GM12892 (cell line): Measurements from ENCODE around the gene HES6.

Experiments
- DNase-seq: peaks from one replicate; pipeline ENCODE4 v3.0.0; 2011; ENCODE audit not compliant: insufficient read length
- FAIRE-seq: peaks from 2 replicates; lab custom pipeline; 2011; peaks lifted over from hg19 to GRCh38; lab: Jason Lieb, UNC
- POLR2A ChIP-seq: IDR thresholded peaks from 2 replicates; pipeline ENCODE4 v1.6.1; 2011; ENCODE audit warnings: low read depth, low read length, control low read depth
- POLR2AphosphoS5 ChIP-seq: IDR thresholded peaks from 2 replicates; pipeline ENCODE4 v1.6.1; 2011; ENCODE audit warnings: low read depth, low read length, control low read depth
- TAF1 ChIP-seq: IDR thresholded peaks from 2 replicates; pipeline ENCODE4 v1.6.1; 2011; ENCODE audit warnings: low read depth, mild to moderate bottlenecking, control low read depth, low read length, borderline replicate concordance

HES6 gene

GRCh38 chr2:238225911-238226697, 13.7 kb downstream of the HES6 start:
- DNase-seq (no peak), FAIRE-seq (no peak)
- TF ChIP-seq POLR2AphosphoS5 (no peak), TAF1 (no peak), POLR2A (no peak)

GRCh38 chr2:238225121-238225520, 14.7 kb downstream of the HES6 start:
- TF ChIP-seq POLR2AphosphoS5 (no peak), TAF1 (no peak), POLR2A (no peak)
- DNase-seq = no peak
- FAIRE-seq = no peak

- DNase-seq (no peak), FAIRE-seq (no peak)
- TF ChIP-seq POLR2A (no peak), TAF1 (no peak), POLR2AphosphoS5 (no peak)
These were observed 15.3 kb downstream of the HES6 start for GRCh38 chr2:238224356-238225035.

- TF ChIP-seq TAF1 (no peak), POLR2AphosphoS5 (no peak), POLR2A (no peak)
- no peak for FAIRE-seq
- no peak for DNase-seq
These were observed 18.8 kb downstream of the HES6 start for GRCh38 chr2:238220892-238221521.

GRCh38 chr2:238220274-238220891, 19.5 kb downstream of the HES6 start:
- FAIRE-seq = no peak
- DNase-seq = no peak
- no peak for TF ChIP-seq POLR2A
- TF ChIP-seq POLR2AphosphoS5 = no peak
- TF ChIP-seq TAF1 = no peak

GRCh38 chr2:238216651-238217184, 23.1 kb downstream of the HES6 start:
- TF ChIP-seq TAF1 = no peak
- no peak for TF ChIP-seq POLR2AphosphoS5
- TF ChIP-seq POLR2A = no peak
- FAIRE-seq = no peak
- DNase-seq = no peak

- TF ChIP-seq POLR2A (no peak), POLR2AphosphoS5 (no peak), TAF1 (no peak)
These were observed 32.8 kb downstream of the HES6 start for GRCh38 chr2:238207006-238207405.

GRCh38 chr2:238203973-238204683, 35.7 kb downstream of the HES6 start:
- DNase-seq = no peak
- peak; percentile 27 for FAIRE-seq
- TF ChIP-seq POLR2A = no peak
- TF ChIP-seq POLR2AphosphoS5 = no peak
- TF ChIP-seq TAF1 = no peak

More at GRCh38 chr2:238207006-238207405, 32.8 kb downstream of the HES6 start:
- no peak for DNase-seq
- FAIRE-seq = no peak

- FAIRE-seq = peak; percentile 92
- DNase-seq = peak; percentile 99
- TF ChIP-seq TAF1 (peak; percentile 32; the same call in 1 of the 2 replicates), POLR2AphosphoS5 (peak; percentile 71), POLR2A (peak; percentile 86)
These were observed 36.5 kb downstream of the HES6 start, which contains the start of gene ILKAP for GRCh38 chr2:238203094-238203972. ILKAP (minus strand) TSS chr2:238203695; CDS start chr2:238203553, 142 bp downstream.
